Caco-2 (cell line): Measurements from ENCODE around the gene ZDHHC6. TPM values are rescaled to one million over a fixed set of nuclear protein-coding genes. Genes with fewer than 3 reads are reported as not detected.

Experiments used
- BruUV-seq: library from RNA; stranded (reverse); fragments of 400-500 nt; replicated peaks from 2 replicates; lab custom pipeline; 2021; lab: Mats Ljungman, UMichigan
- CTCF ChIA-PET: fragments of 300-600 bp; sonication (Branson Sonifier 250); formaldehyde crosslinking; loops from one replicate; lab custom pipeline; 2022; ENCODE audit warnings: antibody characterized with exemption; lab: Charles Lee
- POLR2A ChIA-PET: fragments of 300-600 bp; sonication (Branson Sonifier 250); formaldehyde crosslinking; loops from one replicate; lab custom pipeline; 2022; ENCODE audit warnings: antibody characterized with exemption; lab: Charles Lee
- DNase-seq, 2 experiments: peaks; one replicate each; pipeline versions ENCODE4 v3.0.0 to v3.0.0-alpha.2; 2020 to 2022
- H3K27me3 ChIP-seq: replicated peaks from 2 replicates; pipeline ENCODE4 v1.6.0; 2011; ENCODE audit warnings: low read length; ENCODE audit not compliant: control insufficient read depth, insufficient read depth
- H3K36me3 ChIP-seq: 2 replicates; pipeline ENCODE4 v1.5.1; 2011; ENCODE audit warnings: low read length; ENCODE audit not compliant: control insufficient read depth, insufficient read depth
- H3K4me1 ChIP-seq: fragments of 250-450 bp; sonication (Bioruptor Pico); 2 replicates; pipeline ENCODE4 v1.5.1; 2020; ENCODE audit warnings: mild to moderate bottlenecking
- H3K4me3 ChIP-seq: 2 replicates; pipeline ENCODE4 v1.5.1; 2011; ENCODE audit warnings: low read depth, mild to moderate bottlenecking, control low read depth, low read length
- H3K9me3 ChIP-seq: fragments of 250-450 bp; sonication (Bioruptor Pico); 2 replicates; pipeline ENCODE4 v1.5.1; 2020; ENCODE audit warnings: mild to moderate bottlenecking, moderate library complexity
- H3K27ac Mint-ChIP-seq: one replicate; pipeline ENCODE4 v1.8.0; 2022; ENCODE audit warnings: mixed read lengths; ENCODE audit not compliant: unreplicated experiment
- H3K27me3 Mint-ChIP-seq: one replicate; pipeline ENCODE4 v1.8.0; 2022; ENCODE audit warnings: mixed read lengths; ENCODE audit not compliant: insufficient read depth, unreplicated experiment
- H3K36me3 Mint-ChIP-seq: one replicate; pipeline ENCODE4 v1.8.0; 2022; ENCODE audit warnings: mild to moderate bottlenecking, mixed read lengths; ENCODE audit not compliant: insufficient read depth, unreplicated experiment
- H3K4me1 Mint-ChIP-seq: one replicate; pipeline ENCODE4 v1.8.0; 2022; ENCODE audit warnings: low read depth, mixed read lengths; ENCODE audit not compliant: unreplicated experiment
- H3K4me3 Mint-ChIP-seq: one replicate; pipeline ENCODE4 v1.8.0; 2022; ENCODE audit warnings: mild to moderate bottlenecking, moderate library complexity, mixed read lengths; ENCODE audit not compliant: unreplicated experiment
- H3K9me3 Mint-ChIP-seq: one replicate; pipeline ENCODE4 v1.8.0; 2022; ENCODE audit warnings: mixed read lengths; ENCODE audit not compliant: unreplicated experiment
- CTCF ChIP-seq, 2 experiments: fragments of 200-600 bp in 1 of 2; IDR thresholded peaks; 1 replicate in 1 of 2; 2 replicates in 1 of 2; pipeline versions ENCODE4 v1.5.1 to v1.8.0; 2011 to 2022; ENCODE audit warnings: antibody characterized with exemption in 1 of 2, control low read depth in 1 of 2, inconsistent platforms in 1 of 2, low read depth in 1 of 2, low read length in 1 of 2, mild to moderate bottlenecking in 1 of 2, moderate library complexity in 1 of 2; ENCODE audit not compliant: insufficient read depth in 1 of 2, severe bottlenecking in 1 of 2, unreplicated experiment in 1 of 2
- intact Hi-C: fragments of 100-400 bp; cut with micrococcal nuclease; formaldehyde crosslinking; loops from one replicate; pipeline ENCODE4 v1.10.0; 2022; ENCODE audit not compliant: unreplicated experiment
- total RNA-seq: library from RNA; stranded (reverse); gene quantifications from 2 replicates; pipeline ENCODE4 v1.2.3, GENCODE V29; 2022

Gene ZDHHC6
- total RNA-seq, 1 experiment from 2014 or later = 47.4 TPM

GRCh38 chr10:112384141-112384540 lies 62.6 kb downstream of the ZDHHC6 start:
- POLR2A ChIA-PET = no interaction called here
- intact Hi-C loops = no loop called here
- no peak for TF ChIP-seq CTCF (IDR thresholded peaks at IDR 0.05; ENCODE audit: insufficient read depth in 1 of 2, low read depth in 1 of 2, low read length in 1 of 2, severe bottlenecking in 1 of 2, unreplicated experiment in 1 of 2)
- no peaks in the 10 kb centered on the region for H3K9me3 ChIP-seq
- CTCF ChIA-PET = interaction anchor here (0.6 to 2.2 kb wide), 2 partner anchors 10 to 246 kb away, joined by 3 to 5 read pairs; no protein-coding TSS in a partner anchor
- peak overlapping the region; percentile 41 for H3K4me3 Mint-ChIP-seq
- H3K27me3 Mint-ChIP-seq = no peaks in the 10 kb centered on the region
- peaks cover 26% of the 10 kb centered on the region for H3K36me3 Mint-ChIP-seq
- H3K36me3 ChIP-seq = no peaks in the 10 kb centered on the region
- H3K4me1 Mint-ChIP-seq = peaks cover 61% of the 10 kb centered on the region
- H3K4me1 ChIP-seq = peaks cover 88% of the 10 kb centered on the region
- no peaks in the 10 kb centered on the region for H3K27me3 ChIP-seq
- H3K4me3 ChIP-seq = no peak overlapping the region
- no peak for DNase-seq
- H3K9me3 Mint-ChIP-seq = peaks cover 8% of the 10 kb centered on the region
- H3K27ac Mint-ChIP-seq = peak overlapping the region; percentile 90
- no TSS peak for BruUV-seq

GRCh38 chr10:112383325-112383724 lies 63.4 kb downstream of the ZDHHC6 start:
- Mint-ChIP-seq H3K4me1 (peaks cover 53% of the 10 kb centered on the region), H3K4me3 (peak overlapping the region; percentile 63), H3K9me3 (no peaks in the 10 kb centered on the region), H3K27ac (peak overlapping the region; percentile 90), H3K36me3 (peaks cover 26% of the 10 kb centered on the region), H3K27me3 (no peaks in the 10 kb centered on the region)
- Histone ChIP-seq H3K36me3 (no peaks in the 10 kb centered on the region), H3K4me1 (peaks cover 88% of the 10 kb centered on the region), H3K9me3 (no peaks in the 10 kb centered on the region), H3K4me3 (no peak overlapping the region), H3K27me3 (no peaks in the 10 kb centered on the region)
- DNase-seq = peak; percentile 86 to 91
- no peak for TF ChIP-seq CTCF (IDR thresholded peaks at IDR 0.05; ENCODE audit: insufficient read depth in 1 of 2, low read depth in 1 of 2, low read length in 1 of 2, severe bottlenecking in 1 of 2, unreplicated experiment in 1 of 2)
- BruUV-seq = no TSS peak
- POLR2A ChIA-PET = interaction anchor here (1.0 kb wide), 1 partner anchor 8 kb away, joined by 12 read pairs; the partner anchor contains the start of gene ACSL5
- intact Hi-C loops = loop anchor here (1.0 to 2.0 kb wide), 5 partner anchors 9 to 123 kb away; partner anchors contain the start of gene ACSL5
- CTCF ChIA-PET = interaction anchor here (0.6 to 2.2 kb wide), 7 partner anchors 8 to 246 kb away, joined by 3 to 10 read pairs (median 3); partner anchors contain the start of gene ACSL5

GRCh38 chr10:112382515-112383235 lies 64.0 kb downstream of the ZDHHC6 start:
- peaks cover 26% of the 10 kb centered on the region for H3K36me3 Mint-ChIP-seq
- no peaks in the 10 kb centered on the region for H3K36me3 ChIP-seq
- no peak for TF ChIP-seq CTCF (IDR thresholded peaks at IDR 0.05; ENCODE audit: insufficient read depth in 1 of 2, low read depth in 1 of 2, low read length in 1 of 2, severe bottlenecking in 1 of 2, unreplicated experiment in 1 of 2)
- peak in 1 of 2 experiments; percentile 46 for DNase-seq
- intact Hi-C loops = loop anchor here (1.0 to 2.0 kb wide), 5 partner anchors 8 to 122 kb away; partner anchors contain the start of gene ACSL5
- no peaks in the 10 kb centered on the region for H3K9me3 Mint-ChIP-seq
- H3K4me1 ChIP-seq = peaks cover 86% of the 10 kb centered on the region
- no peaks in the 10 kb centered on the region for H3K27me3 ChIP-seq
- POLR2A ChIA-PET = interaction anchor here (1.0 kb wide), 1 partner anchor 8 kb away, joined by 12 read pairs; the partner anchor contains the start of gene ACSL5
- CTCF ChIA-PET = interaction anchor here (0.5 to 2.2 kb wide), 7 partner anchors 9 to 245 kb away, joined by 3 to 10 read pairs (median 3); partner anchors contain the start of gene ACSL5
- TSS peak; percentile 89 for BruUV-seq
- H3K9me3 ChIP-seq = no peaks in the 10 kb centered on the region
- no peak overlapping the region for H3K4me3 ChIP-seq
- H3K27me3 Mint-ChIP-seq = no peaks in the 10 kb centered on the region
- peak overlapping the region; percentile 51 for H3K4me3 Mint-ChIP-seq
- H3K27ac Mint-ChIP-seq = peak overlapping the region; percentile 90
- peaks cover 53% of the 10 kb centered on the region for H3K4me1 Mint-ChIP-seq
